ENCODE data around the gene ENOPH1.
"Not testable (repeated sequence)": the region's sequence is repeated elsewhere in the genome, so short reads cannot be mapped to it uniquely, and the experiment has no call there.

Gene ENOPH1

GRCh38 chr4:82473621-82474164, 43.3 kb downstream of the ENOPH1 start:
- no peak for DNase-seq (ENCODE audit: low read depth)

- DNase-seq (ENCODE audit: low read depth) = not testable (repeated sequence)
Measured at GRCh38 chr4:82475931-82476330, 45.5 kb downstream of the ENOPH1 start.

GRCh38 chr4:82477469-82477868, 47.1 kb downstream of the ENOPH1 start:
- DNase-seq (ENCODE audit: low read depth) = not testable (repeated sequence)

- no peak for DNase-seq (ENCODE audit: low read depth)
Measured at GRCh38 chr4:82479562-82479961, 49.2 kb downstream of the ENOPH1 start.

- no peak for DNase-seq (ENCODE audit: low read depth)
Measured at GRCh38 chr4:82480771-82481505, 50.5 kb downstream of the ENOPH1 start.

- DNase-seq (ENCODE audit: low read depth) = no peak
Measured at GRCh38 chr4:82481506-82481840, 51.1 kb downstream of the ENOPH1 start.

GRCh38 chr4:82482387-82482786, 52.0 kb downstream of the ENOPH1 start:
- DNase-seq (ENCODE audit: low read depth) = no peak

- DNase-seq (ENCODE audit: low read depth) = no peak
Measured at GRCh38 chr4:82484996-82485783, 54.8 kb downstream of the ENOPH1 start.

- DNase-seq (ENCODE audit: low read depth) = no peak
Measured at GRCh38 chr4:82489076-82489475, 58.7 kb downstream of the ENOPH1 start.

- no peak for DNase-seq (ENCODE audit: low read depth)
Measured at GRCh38 chr4:82489987-82490386, 59.6 kb downstream of the ENOPH1 start.

- DNase-seq (ENCODE audit: low read depth) = no peak
Measured at GRCh38 chr4:82491251-82491960, 61.0 kb downstream of the ENOPH1 start.

GRCh38 chr4:82493721-82494425, 63.5 kb downstream of the ENOPH1 start:
- DNase-seq (ENCODE audit: low read depth) = peak; percentile 39

- no peak for DNase-seq (ENCODE audit: low read depth)
Measured at GRCh38 chr4:82495666-82496065, 65.3 kb downstream of the ENOPH1 start.

- DNase-seq (ENCODE audit: low read depth) = no peak
Measured at GRCh38 chr4:82496349-82496748, 66.0 kb downstream of the ENOPH1 start.

- no peak for DNase-seq (ENCODE audit: low read depth)
Measured at GRCh38 chr4:82499738-82500434, 69.5 kb downstream of the ENOPH1 start.

- DNase-seq (ENCODE audit: low read depth) = no peak
Measured at GRCh38 chr4:82500435-82501153, 70.2 kb downstream of the ENOPH1 start.

- no peak for DNase-seq (ENCODE audit: low read depth)
Measured at GRCh38 chr4:82501154-82501442, 70.7 kb downstream of the ENOPH1 start.

GRCh38 chr4:82508011-82508410, 77.6 kb downstream of the ENOPH1 start:
- DNase-seq (ENCODE audit: low read depth) = no peak

- no peak for DNase-seq (ENCODE audit: low read depth)
Measured at GRCh38 chr4:82508806-82509428, 78.5 kb downstream of the ENOPH1 start.

GRCh38 chr4:82510216-82510615, 79.8 kb downstream of the ENOPH1 start:
- DNase-seq (ENCODE audit: low read depth) = no peak
